LNCAP (cell line): ENCODE measurements around the gene SBF2.
A peak's percentile ranks its signal among the peaks of the same experiment; 100 is the strongest.

ENCODE experiments used
- TF ChIP-seq, protein P1 (sequence below): fragments of 450-650 bp; IDR thresholded peaks from 2 replicates; pipeline ENCODE4 v1.5.1; 2017; ENCODE audit warnings: mild to moderate bottlenecking

The SBF2 gene

DNA sequence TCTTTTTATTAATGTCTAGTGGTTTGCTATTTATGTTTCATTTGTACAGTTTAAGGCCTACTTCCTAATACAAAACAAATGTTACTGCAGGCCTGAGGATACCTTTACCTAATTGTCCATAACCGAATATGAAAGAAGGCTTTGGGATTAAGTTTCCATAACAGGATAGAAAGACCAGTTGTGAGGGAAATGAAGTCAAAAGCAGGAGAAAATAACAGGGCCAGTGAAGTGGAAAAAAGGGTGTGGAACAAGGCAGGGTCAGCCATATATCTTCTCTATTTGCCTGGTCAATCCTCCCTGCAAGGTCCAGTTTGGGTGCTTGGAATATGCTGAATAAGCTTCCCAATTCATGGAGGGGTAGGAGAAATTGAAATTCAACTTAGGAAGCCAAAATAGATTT, 418.6 kb downstream of the SBF2 start:
- TF ChIP-seq, protein P1, sequence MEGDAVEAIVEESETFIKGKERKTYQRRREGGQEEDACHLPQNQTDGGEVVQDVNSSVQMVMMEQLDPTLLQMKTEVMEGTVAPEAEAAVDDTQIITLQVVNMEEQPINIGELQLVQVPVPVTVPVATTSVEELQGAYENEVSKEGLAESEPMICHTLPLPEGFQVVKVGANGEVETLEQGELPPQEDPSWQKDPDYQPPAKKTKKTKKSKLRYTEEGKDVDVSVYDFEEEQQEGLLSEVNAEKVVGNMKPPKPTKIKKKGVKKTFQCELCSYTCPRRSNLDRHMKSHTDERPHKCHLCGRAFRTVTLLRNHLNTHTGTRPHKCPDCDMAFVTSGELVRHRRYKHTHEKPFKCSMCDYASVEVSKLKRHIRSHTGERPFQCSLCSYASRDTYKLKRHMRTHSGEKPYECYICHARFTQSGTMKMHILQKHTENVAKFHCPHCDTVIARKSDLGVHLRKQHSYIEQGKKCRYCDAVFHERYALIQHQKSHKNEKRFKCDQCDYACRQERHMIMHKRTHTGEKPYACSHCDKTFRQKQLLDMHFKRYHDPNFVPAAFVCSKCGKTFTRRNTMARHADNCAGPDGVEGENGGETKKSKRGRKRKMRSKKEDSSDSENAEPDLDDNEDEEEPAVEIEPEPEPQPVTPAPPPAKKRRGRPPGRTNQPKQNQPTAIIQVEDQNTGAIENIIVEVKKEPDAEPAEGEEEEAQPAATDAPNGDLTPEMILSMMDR, result no peak

- TF ChIP-seq, protein P1, result no peak
Observed at GRCh38 chr11:9874466-9874865, 419.6 kb downstream of the SBF2 start.

DNA sequence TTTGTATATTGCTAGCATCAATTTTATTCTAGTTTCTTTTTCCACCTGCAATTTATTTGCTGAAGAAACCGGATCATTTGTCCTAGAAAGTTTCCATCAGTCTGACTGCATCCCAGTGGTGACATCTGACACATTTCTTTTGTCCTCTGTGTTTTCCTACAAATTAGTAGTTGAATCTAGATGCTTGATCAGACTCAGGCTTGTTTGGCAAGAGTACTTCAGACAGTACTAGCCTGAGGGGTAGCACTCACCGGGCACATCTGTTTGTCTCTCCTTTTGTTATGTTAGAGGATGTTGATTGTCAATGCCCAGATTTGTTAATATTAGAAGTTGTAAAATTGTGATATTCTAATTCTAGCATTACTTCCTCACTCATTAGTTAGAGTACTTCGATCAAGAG, 425.4 kb downstream of the SBF2 start:
- TF ChIP-seq, protein P1, result no peak

DNA sequence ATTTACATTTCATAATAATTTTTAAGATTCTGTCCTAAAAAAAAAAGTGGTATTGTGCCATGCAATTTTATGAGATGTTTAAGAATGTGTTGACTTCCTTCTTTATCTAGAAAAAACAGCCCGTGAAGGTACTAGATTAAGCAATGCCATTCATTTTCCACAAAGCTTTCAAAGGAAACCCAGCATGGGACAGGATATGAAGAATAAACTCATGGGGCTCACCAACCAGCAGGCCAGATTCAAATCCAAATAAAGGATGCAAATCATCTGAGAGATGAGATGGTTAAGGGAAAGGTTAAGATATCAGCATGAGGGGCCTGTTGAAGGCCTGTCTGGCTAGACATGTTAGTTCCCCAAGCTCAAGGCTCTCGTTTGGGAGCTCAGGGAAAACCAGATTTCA, 431.0 kb downstream of the SBF2 start:
- TF ChIP-seq, protein P1, result no peak

DNA sequence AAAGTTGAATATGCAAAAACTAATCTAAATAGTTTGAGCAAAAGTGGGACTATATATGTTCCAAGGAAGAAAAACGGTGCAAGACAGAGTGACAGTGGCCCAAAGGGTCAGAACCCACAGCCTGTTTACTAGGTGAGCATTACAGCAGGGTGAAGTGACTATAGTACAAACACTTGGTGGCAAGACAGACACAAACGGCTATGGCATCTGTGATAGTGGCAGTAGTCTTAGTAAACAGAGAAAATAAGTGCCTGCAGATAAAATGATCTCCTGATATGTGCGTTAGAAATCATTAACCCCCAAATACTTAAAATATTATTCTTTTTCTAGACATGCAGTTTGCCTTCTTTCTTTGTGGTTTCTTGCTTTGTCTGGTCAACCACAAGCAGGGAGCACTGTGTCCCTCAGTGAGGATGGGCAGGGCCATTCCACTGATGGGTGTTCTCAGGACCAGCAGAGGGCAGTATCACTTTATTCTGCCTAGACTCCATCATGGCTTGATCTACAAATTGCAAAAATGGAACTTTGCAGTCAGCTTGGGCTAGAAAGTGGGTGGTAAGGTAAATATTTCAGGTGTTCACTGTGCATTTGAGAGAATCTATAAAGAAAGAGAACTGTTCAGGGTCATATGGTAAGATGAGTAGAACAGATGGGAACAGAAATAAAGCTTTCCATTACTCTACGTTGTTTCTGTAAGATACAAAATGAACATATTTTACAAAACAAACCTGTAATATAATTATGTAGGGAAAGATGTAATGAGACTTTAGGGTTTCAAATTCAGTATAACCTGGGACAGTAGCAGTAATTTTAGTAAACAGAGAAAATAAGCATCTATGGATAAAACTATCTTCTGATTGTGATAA, 431.9 kb downstream of the SBF2 start:
- TF ChIP-seq, protein P1, result peak; percentile 85

GRCh38 chr11:9859554-9860305, 434.3 kb downstream of the SBF2 start:
- TF ChIP-seq, protein P1, result no peak

GRCh38 chr11:9858822-9859221, 435.2 kb downstream of the SBF2 start:
- TF ChIP-seq, protein P1, result no peak
